ENCODE results near the gene SMG1. TPM values are rescaled to one million over a fixed set of nuclear protein-coding genes. Genes with fewer than 3 reads are reported as not detected.

Gene SMG1
- total RNA-seq, 1 donor = 88.5 TPM

DNA sequence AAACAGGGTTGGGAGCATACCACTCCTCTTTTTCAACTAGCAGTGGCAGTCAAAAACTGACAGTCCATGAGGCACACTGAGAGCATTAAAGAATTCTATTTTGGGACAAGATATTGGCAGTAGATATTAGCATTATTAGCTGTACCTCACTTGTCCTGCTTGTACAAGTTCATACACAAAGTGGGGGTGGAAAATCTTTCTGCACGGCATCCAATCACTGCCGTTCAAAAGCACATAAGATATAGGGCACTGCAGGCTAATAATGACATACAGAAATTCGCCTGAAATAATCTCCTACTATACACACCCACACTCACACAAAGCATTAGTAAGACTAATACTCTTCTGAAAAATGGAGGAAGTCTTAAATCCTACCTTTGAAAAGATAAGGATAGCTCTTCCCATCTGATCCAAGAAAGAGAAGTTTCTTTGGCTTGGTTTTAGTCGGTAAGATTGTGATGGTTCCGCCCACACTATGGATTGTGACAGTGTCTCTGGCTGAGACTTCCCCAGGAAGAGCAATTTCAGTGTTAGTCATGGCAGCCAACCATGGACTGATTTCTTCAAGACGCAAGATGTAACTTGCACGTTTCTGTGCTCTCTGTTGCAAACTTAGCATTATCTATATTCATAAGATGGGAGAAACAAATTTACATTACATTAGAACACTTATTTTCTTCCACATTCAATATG lies 84.2 kb downstream of the SMG1 start:
- TF ChIP-seq, protein P1, sequence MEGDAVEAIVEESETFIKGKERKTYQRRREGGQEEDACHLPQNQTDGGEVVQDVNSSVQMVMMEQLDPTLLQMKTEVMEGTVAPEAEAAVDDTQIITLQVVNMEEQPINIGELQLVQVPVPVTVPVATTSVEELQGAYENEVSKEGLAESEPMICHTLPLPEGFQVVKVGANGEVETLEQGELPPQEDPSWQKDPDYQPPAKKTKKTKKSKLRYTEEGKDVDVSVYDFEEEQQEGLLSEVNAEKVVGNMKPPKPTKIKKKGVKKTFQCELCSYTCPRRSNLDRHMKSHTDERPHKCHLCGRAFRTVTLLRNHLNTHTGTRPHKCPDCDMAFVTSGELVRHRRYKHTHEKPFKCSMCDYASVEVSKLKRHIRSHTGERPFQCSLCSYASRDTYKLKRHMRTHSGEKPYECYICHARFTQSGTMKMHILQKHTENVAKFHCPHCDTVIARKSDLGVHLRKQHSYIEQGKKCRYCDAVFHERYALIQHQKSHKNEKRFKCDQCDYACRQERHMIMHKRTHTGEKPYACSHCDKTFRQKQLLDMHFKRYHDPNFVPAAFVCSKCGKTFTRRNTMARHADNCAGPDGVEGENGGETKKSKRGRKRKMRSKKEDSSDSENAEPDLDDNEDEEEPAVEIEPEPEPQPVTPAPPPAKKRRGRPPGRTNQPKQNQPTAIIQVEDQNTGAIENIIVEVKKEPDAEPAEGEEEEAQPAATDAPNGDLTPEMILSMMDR (IDR thresholded peaks at IDR 0.05; ENCODE audit: insufficient read depth, low read depth, low read length) = no peak
- no peak for DNase-seq (ENCODE audit: low read depth)
- H3K4me3 ChIP-seq (ENCODE audit: low read depth, low read length) = no peak overlapping the region

DNA sequence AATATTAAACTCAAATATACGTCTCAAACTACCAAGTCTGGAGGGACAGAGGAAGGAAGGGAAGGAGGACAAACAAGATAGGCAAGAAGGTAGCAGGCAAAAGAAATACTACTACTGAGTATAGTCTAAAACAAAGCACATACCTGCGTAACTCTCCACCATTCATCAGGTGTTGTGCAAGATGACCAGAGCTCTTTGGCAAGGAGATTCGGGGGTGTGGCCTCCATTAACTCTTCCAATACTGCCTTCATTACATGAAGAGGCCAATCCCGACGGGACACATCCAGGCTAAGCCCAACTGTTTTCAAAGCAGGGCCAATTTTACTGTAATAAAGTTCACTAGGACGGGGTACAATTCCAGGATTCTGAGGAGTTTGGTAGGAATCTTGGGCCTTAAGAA lies 86.7 kb downstream of the SMG1 start:
- H3K4me3 ChIP-seq (ENCODE audit: low read depth, low read length) = no peak overlapping the region
- no peak for DNase-seq (ENCODE audit: low read depth)
- TF ChIP-seq, protein P1 (IDR thresholded peaks at IDR 0.05; ENCODE audit: insufficient read depth, low read depth, low read length) = no peak

DNA sequence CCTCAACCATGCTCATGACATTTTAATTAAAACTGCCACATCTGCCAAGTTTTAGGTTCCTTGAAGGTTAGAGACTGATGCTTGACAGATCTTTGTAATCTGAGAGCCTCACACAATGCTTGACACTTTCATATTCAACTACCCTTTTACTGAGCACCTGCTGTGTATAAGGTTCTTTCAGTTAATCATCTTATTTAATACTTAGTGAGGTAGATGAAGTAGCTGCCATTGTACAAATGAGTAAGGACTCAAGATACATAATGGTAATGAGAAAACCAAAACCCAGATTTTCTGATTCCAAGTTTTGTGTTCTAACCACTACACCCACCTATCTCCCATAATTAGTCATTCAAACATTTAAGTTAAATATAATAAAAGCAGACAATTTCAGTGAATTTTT lies 89.5 kb downstream of the SMG1 start:
- no peak for DNase-seq (ENCODE audit: low read depth)
- TF ChIP-seq, protein P1 (IDR thresholded peaks at IDR 0.05; ENCODE audit: insufficient read depth, low read depth, low read length) = no peak

DNA sequence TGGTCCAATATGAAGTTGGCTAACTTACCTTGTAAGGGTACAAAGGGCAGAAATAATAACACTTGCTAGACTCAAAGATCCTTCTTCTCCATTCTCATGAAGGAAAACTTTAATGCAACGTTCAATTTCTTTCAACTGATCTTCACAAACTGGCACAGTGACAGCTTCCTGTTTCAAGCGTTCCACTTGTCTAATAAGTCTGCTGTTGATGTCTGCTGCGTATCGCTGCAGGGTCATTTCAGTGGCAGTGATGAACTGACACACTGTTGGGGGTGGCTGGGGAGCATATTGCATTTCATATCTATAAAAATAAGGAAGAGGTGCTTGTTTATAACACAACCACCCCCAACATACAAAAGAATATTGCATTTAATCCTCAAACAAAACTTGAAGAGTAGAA lies 91.3 kb downstream of the SMG1 start:
- DNase-seq (ENCODE audit: low read depth) = no peak
- no peak overlapping the region for H3K4me3 ChIP-seq (ENCODE audit: low read depth, low read length)
- TF ChIP-seq, protein P1 (IDR thresholded peaks at IDR 0.05; ENCODE audit: insufficient read depth, low read depth, low read length) = no peak

More for the DNA sequence above, 89.5 kb downstream of the SMG1 start:
- no peak overlapping the region for H3K4me3 ChIP-seq (ENCODE audit: low read depth, low read length)

DNA sequence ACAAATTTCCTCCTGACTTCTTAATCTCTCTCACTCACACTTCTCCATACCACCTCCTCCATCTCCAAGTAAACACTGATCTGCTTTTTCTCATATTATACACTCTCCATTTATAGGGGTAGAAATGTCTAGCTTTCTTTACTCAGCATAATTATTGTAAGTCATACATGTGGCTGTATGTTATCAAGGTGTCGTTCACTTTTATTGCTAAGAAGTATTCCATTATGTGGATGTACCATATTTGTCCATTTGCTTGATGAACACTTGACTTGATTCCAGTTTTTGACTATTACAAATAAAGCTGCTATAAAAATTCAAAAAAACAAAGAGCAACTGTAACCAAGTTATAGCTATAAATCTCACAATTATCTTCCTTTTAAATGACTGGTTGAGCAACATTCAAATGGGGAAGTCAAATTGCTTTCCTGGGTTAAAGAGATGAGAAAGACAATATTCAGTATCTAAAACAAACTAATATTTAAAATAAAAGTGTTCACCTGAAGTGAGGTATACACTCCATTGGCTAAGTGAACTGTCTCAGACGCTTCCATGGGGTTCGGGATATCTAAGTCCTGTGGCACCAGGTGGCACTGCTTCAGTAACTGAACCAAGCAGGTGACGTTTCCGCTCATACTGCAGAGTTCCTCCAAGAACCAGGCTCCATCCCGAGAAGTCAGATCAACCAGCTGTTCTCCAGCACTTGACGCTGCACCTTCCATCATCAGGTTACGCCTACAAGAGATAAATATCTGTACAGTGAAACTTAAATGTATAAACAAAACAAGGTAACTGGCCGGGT lies 92.3 kb downstream of the SMG1 start:
- H3K4me3 ChIP-seq (ENCODE audit: low read depth, low read length) = no peak overlapping the region

DNA sequence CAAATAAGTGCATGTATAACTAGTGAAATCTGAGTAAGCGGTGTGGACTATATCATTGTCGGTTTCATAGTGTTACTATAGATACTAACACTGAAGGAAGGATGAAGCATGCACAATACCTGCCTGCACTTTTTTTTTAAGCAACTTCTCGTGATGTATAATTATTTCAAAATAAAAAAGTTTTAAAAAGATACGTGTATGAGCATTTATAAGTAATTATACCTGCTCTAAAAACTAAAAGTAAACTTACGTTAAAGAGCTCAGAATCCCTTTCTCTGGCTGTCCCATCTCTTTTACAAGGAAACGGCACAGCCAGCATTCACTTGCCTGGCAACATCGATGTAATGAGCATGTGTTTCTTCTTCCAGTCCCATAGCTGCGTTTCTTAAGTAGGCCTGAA lies 93.6 kb downstream of the SMG1 start:
- TF ChIP-seq, protein P1 (IDR thresholded peaks at IDR 0.05; ENCODE audit: insufficient read depth, low read depth, low read length) = no peak
- H3K4me3 ChIP-seq (ENCODE audit: low read depth, low read length) = no peak overlapping the region

More for the DNA sequence above, 92.3 kb downstream of the SMG1 start:
- TF ChIP-seq, protein P1 (IDR thresholded peaks at IDR 0.05; ENCODE audit: insufficient read depth, low read depth, low read length) = no peak
- DNase-seq (ENCODE audit: low read depth) = no peak

More for the DNA sequence above, 93.6 kb downstream of the SMG1 start:
- DNase-seq (ENCODE audit: low read depth) = no peak

All from fibroblast of villous mesenchyme (primary cell).